Bronchial epithelial cell (primary cell): ENCODE measurements around the gene EPHB6. TPM values are rescaled to one million over a fixed set of nuclear protein-coding genes. Genes with fewer than 3 reads are reported as not detected.
A peak's percentile ranks its signal among the peaks of the same experiment; 100 is the strongest.

ENCODE experiments used
- DNase-seq: peaks from one replicate; pipeline ENCODE4 v3.0.0-alpha.2; 2010; ENCODE audit warnings: low read depth
- FAIRE-seq: peaks from 2 replicates; lab custom pipeline; 2011; peaks lifted over from hg19 to GRCh38; lab: Jason Lieb, UNC
- H3K27me3 ChIP-seq: 2 replicates; pipeline ENCODE4 v1.5.1; 2011; ENCODE audit warnings: low read length; ENCODE audit not compliant: control insufficient read depth, insufficient read depth
- H3K36me3 ChIP-seq: 2 replicates; pipeline ENCODE4 v1.5.1; 2011; ENCODE audit warnings: low read length; ENCODE audit not compliant: control insufficient read depth, insufficient read depth
- H3K4me3 ChIP-seq: 2 replicates; pipeline ENCODE4 v1.5.1; 2011; ENCODE audit warnings: mild to moderate bottlenecking, low read depth, low read length, control low read depth
- CTCF ChIP-seq: IDR thresholded peaks from 2 replicates; pipeline ENCODE4 v1.5.1; 2011; ENCODE audit warnings: mild to moderate bottlenecking, moderate library complexity, low read length, control low read depth, inconsistent platforms; ENCODE audit not compliant: insufficient read depth, severe bottlenecking
- total RNA-seq: library from RNA; depleted of rRNA; stranded (reverse); fragments of >200 nt; gene quantifications from 2 replicates; pipeline ENCODE4 v1.2.1, GENCODE V29; 2014

EPHB6 gene
- total RNA-seq, 1 donor from 2014 or later = under 0.01 TPM

GRCh38 chr7:142894112-142894984 lies 39.5 kb downstream of the EPHB6 start:
- no peak for TF ChIP-seq CTCF
- no peak for FAIRE-seq

GRCh38 chr7:142894985-142895593 lies 40.2 kb downstream of the EPHB6 start:
- no peaks in the 10 kb centered on the region for H3K27me3 ChIP-seq
- no peak for TF ChIP-seq CTCF
- H3K36me3 ChIP-seq = no peaks in the 10 kb centered on the region
- no peak for DNase-seq
- no peak overlapping the region for H3K4me3 ChIP-seq
- no peak for FAIRE-seq

More at GRCh38 chr7:142894112-142894984, 39.5 kb downstream of the EPHB6 start:
- no peak for DNase-seq
- Histone ChIP-seq H3K27me3 (no peaks in the 10 kb centered on the region), H3K4me3 (no peak overlapping the region), H3K36me3 (no peaks in the 10 kb centered on the region)

GRCh38 chr7:142896151-142896550 lies 41.3 kb downstream of the EPHB6 start:
- FAIRE-seq (no peak), DNase-seq (no peak)
- TF ChIP-seq CTCF = no peak
- no peaks in the 10 kb centered on the region for H3K27me3 ChIP-seq
- H3K36me3 ChIP-seq = no peaks in the 10 kb centered on the region
- no peak overlapping the region for H3K4me3 ChIP-seq

GRCh38 chr7:142896741-142897379 lies 42.0 kb downstream of the EPHB6 start:
- TF ChIP-seq CTCF = no peak
- Histone ChIP-seq H3K36me3 (no peaks in the 10 kb centered on the region), H3K27me3 (no peaks in the 10 kb centered on the region), H3K4me3 (no peak overlapping the region)
- DNase-seq (no peak), FAIRE-seq (peak; percentile 36)

GRCh38 chr7:142897691-142898090 lies 42.8 kb downstream of the EPHB6 start:
- TF ChIP-seq CTCF = no peak
- Histone ChIP-seq H3K27me3 (no peaks in the 10 kb centered on the region), H3K4me3 (no peak overlapping the region), H3K36me3 (no peaks in the 10 kb centered on the region)
- FAIRE-seq (no peak), DNase-seq (no peak)
